ENCODE measurements around the gene PPP6R2.

DNA sequence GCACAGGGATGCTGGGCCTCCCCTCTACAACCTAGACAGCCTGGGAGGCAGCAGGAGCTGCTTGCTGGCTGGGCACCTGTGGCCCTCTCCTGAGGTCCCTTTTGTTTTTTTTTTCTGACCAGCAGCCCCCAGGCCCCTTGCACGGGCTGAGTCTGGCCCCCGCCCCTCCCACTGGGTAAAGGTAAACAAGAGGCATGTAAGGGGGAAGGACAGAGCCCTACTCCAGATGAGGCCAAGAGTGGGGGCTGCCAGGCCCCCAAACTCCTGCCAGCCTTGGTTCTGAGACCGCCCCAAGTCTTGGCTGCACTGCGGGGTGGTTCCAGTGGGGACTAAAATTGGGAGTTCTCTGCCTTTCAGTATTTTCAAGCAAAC, 44.9 kb upstream of the PPP6R2 start:
- TF ChIP-seq EZH2 (IDR thresholded peaks at IDR 0.05; ENCODE audit: low read length) = no peak
- TF ChIP-seq, protein P1, sequence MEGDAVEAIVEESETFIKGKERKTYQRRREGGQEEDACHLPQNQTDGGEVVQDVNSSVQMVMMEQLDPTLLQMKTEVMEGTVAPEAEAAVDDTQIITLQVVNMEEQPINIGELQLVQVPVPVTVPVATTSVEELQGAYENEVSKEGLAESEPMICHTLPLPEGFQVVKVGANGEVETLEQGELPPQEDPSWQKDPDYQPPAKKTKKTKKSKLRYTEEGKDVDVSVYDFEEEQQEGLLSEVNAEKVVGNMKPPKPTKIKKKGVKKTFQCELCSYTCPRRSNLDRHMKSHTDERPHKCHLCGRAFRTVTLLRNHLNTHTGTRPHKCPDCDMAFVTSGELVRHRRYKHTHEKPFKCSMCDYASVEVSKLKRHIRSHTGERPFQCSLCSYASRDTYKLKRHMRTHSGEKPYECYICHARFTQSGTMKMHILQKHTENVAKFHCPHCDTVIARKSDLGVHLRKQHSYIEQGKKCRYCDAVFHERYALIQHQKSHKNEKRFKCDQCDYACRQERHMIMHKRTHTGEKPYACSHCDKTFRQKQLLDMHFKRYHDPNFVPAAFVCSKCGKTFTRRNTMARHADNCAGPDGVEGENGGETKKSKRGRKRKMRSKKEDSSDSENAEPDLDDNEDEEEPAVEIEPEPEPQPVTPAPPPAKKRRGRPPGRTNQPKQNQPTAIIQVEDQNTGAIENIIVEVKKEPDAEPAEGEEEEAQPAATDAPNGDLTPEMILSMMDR (optimal IDR thresholded peaks at IDR 0.05 in 1 of 3, IDR thresholded peaks at IDR 0.05 in 1 of 3, conservative IDR thresholded peaks at IDR 0.05 in 1 of 3; ENCODE audit: extremely low read depth in 1 of 3, insufficient read depth in 2 of 3, low read length in 3 of 3) = no peak

All from keratinocyte (primary cell).